ENCODE data around the gene ADAMTS17. TPM values are rescaled to one million over a fixed set of nuclear protein-coding genes. Genes with fewer than 3 reads are reported as not detected.

ADAMTS17 gene
- total and polyA plus RNA-seq, 9 of the 15 experiments (the other 6 are each of a cell fraction or from before 2014, with no cell fraction given), result 0.01 to 0.14 (median 0.07) TPM; not detected in 6

- TF ChIP-seq TAL1 (IDR thresholded peaks at IDR 0.05) (no peak), MTA3 (IDR thresholded peaks at IDR 0.05; ENCODE audit: borderline replicate concordance) (no peak), ZBTB11 (CRISPR knock-in tag; IDR thresholded peaks at IDR 0.05) (no peak), MBD2 (IDR thresholded peaks at IDR 0.05; ENCODE audit: borderline replicate concordance, low read depth) (no peak), GMEB1 (CRISPR knock-in tag; IDR thresholded peaks at IDR 0.05) (no peak), RHOXF2B (CRISPR knock-in tag; conservative IDR thresholded peaks at IDR 0.05) (no peak)
These were observed 342.3 kb downstream of the ADAMTS17 start (continued) for GRCh38 chr15:99999282-100000070.
